K562 (cell line): ENCODE results near the gene SPATA45. TPM values are rescaled to one million over a fixed set of nuclear protein-coding genes. Genes with fewer than 3 reads are reported as not detected.

ENCODE experiments used
- CBX3 ChIP-seq, 2 experiments: IDR thresholded peaks; 1 replicate in 1 of 2; 2 replicates in 1 of 2; pipeline ENCODE4 v1.6.1; 2012; ENCODE audit warnings: inconsistent platforms in 2 of 2, low read length in 2 of 2, borderline replicate concordance in 1 of 2, control low read depth in 1 of 2
- CHD7 ChIP-seq: fragments of 200-600 bp; sonication (generic); IDR thresholded peaks from one replicate; pipeline ENCODE4 v1.6.1; 2012; ENCODE audit warnings: mild to moderate bottlenecking, low read depth, low read length, inconsistent platforms
- JUNB ChIP-seq: fragments of 450-650 bp; formaldehyde crosslinking; conservative IDR thresholded peaks from 2 replicates; pipeline ENCODE4 v1.4.0; 2020; ENCODE audit warnings: mild to moderate bottlenecking
- KLF13 ChIP-seq: fragments of 450-650 bp; IDR thresholded peaks from 2 replicates; pipeline ENCODE4 v1.6.1; 2016; ENCODE audit warnings: missing genetic modification characterization, low read depth, mild to moderate bottlenecking, missing compliant biosample characterization, moderate library complexity, borderline replicate concordance
- NFYB ChIP-seq: IDR thresholded peaks from 2 replicates; pipeline ENCODE4 v1.6.1; 2011; ENCODE audit warnings: mild to moderate bottlenecking, moderate library complexity; ENCODE audit not compliant: insufficient read length; ENCODE audit errors: extremely low read depth
- NKRF ChIP-seq: fragments of 450-650 bp; IDR thresholded peaks from 2 replicates; pipeline ENCODE4 v1.6.1; 2016; ENCODE audit warnings: borderline replicate concordance
- NR2C2 ChIP-seq, 2 experiments: fragments of 200-800 bp in 1 of 2; sonication (Bioruptor generic) in 1 of 2; sonication (generic) in 1 of 2; formaldehyde crosslinking in 1 of 2; IDR thresholded peaks; 2 replicates each; pipeline versions ENCODE4 v1.6.1 to v1.8.0; 2016 to 2022; ENCODE audit warnings: mild to moderate bottlenecking in 1 of 2, missing compliant biosample characterization in 1 of 2, missing genetic modification characterization in 1 of 2, missing genetic modification reagents in 1 of 2
- RBM17 ChIP-seq: fragments of 200-400 bp; formaldehyde crosslinking; IDR thresholded peaks from 2 replicates; pipeline ENCODE4 v1.6.1; 2017; ENCODE audit warnings: low read depth, mild to moderate bottlenecking, low read length, borderline replicate concordance
- SETDB1 ChIP-seq: IDR thresholded peaks from one replicate; pipeline ENCODE4 v1.6.1; 2012; ENCODE audit warnings: low read length, control low read depth, inconsistent platforms
- TFAM ChIP-seq: fragments of 250-450 bp; sonication (Bioruptor Pico); conservative IDR thresholded peaks from 2 replicates; pipeline ENCODE4 v1.5.0; 2021; ENCODE audit warnings: mild to moderate bottlenecking, moderate library complexity
- ZBTB17 ChIP-seq: fragments of 450-650 bp; formaldehyde crosslinking; IDR thresholded peaks from 2 replicates; pipeline ENCODE4 v1.4.0; 2020; ENCODE audit warnings: mild to moderate bottlenecking
- polyA plus RNA-seq, 8 experiments: library from polyadenylated mRNA; depleted of rRNA in 4 of 8; stranded (reverse) in 5 of 8; unstranded in 3 of 8; fragments of >200 nt; fragmentation: Nextera tagmentation in 2 of 8; fragmentation: Illumina TruSeq in 1 of 8; extraction: Ambion mirVana in 2 of 8; extraction: Trizol in 1 of 8; gene quantifications; 2 replicates each; pipeline versions ENCODE4 v1.2.1 to v1.2.3, GENCODE V29; 2011 to 2014; ENCODE audit warnings: inconsistent platforms in 1 of 8, missing spikeins in 1 of 8
- total RNA-seq, 7 experiments: library from RNA; depleted of rRNA in 6 of 7; stranded (reverse); fragments of >200 nt in 6 of 7; fragmentation: Illumina TruSeq in 2 of 7; extraction: Trizol in 2 of 7; gene quantifications; 2 replicates each; pipeline versions ENCODE4 v1.2.1 to v1.2.3, GENCODE V29; 2011 to 2021; ENCODE audit warnings: low replicate concordance in 1 of 7
- TF ChIP-seq, protein P1 (sequence below): fragments of 200-800 bp; sonication (Bioruptor generic); IDR thresholded peaks from 2 replicates; pipeline ENCODE4 v1.6.1; 2017; ENCODE audit warnings: missing genetic modification characterization, missing compliant biosample characterization

Gene SPATA45
- total and polyA plus RNA-seq, 9 of the 15 experiments (the other 6 are each of a cell fraction or from before 2014, with no cell fraction given) = 0.18 TPM; not detected in 8

DNA sequence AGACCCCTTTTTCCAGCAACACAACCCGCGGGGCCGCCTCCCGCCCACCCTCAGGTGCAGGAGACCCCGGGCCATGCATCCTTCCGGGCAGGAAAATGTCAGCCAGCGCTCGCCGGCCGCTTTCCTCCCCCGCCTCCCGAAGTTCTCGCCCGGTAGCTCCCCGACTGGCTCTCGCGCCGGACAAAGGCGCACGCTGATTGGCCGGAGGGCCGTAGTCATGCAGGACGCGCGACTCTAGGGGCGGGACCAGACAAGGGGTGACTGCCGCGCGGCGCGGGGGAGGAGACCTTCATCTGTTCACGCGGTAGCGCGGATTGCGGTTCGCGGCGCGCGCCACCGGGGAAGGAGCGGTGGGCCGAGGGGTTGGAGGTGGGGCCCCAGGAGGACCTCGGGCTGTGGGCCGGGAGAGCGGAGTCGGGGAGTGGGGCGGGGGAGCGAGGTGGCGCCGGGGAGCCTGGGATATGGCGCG lies 10.6 kb upstream of the SPATA45 start, which contains the start of gene FLVCR1 (continued):
- TF ChIP-seq NFYB (peak; percentile 27), RBM17 (no peak), ZBTB17 (CRISPR knock-in tag) (0 out of 2 replicates have a peak, but pooled peaks have one; percentile 4), JUNB (no peak), CHD7 (no peak), NKRF (peak; percentile 15; the same call in 1 of the 2 replicates), TFAM (CRISPR knock-in tag) (no peak), SETDB1 (no peak), KLF13 (no peak), CBX3 (IDR thresholded peaks at IDR 0.05; ENCODE audit: borderline replicate concordance in 1 of 2, low read length in 2 of 2) (0 out of 3 replicates have a peak, but pooled peaks of 1 of the 2 experiments have one; percentile 41), NR2C2 (CRISPR knock-in tag; IDR thresholded peaks at IDR 0.05) (no peak), NR2C2 (tag; IDR thresholded peaks at IDR 0.05) (no peak; the same call in 1 of the 2 replicates)
- TF ChIP-seq, protein P1, sequence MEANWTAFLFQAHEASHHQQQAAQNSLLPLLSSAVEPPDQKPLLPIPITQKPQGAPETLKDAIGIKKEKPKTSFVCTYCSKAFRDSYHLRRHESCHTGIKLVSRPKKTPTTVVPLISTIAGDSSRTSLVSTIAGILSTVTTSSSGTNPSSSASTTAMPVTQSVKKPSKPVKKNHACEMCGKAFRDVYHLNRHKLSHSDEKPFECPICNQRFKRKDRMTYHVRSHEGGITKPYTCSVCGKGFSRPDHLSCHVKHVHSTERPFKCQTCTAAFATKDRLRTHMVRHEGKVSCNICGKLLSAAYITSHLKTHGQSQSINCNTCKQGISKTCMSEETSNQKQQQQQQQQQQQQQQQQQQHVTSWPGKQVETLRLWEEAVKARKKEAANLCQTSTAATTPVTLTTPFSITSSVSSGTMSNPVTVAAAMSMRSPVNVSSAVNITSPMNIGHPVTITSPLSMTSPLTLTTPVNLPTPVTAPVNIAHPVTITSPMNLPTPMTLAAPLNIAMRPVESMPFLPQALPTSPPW (CRISPR knock-in tag) = peak; percentile 90
